Fibroblast of skin of abdomen (primary cell): ENCODE data around the gene AIM2.

Experiments used
- DNase-seq: peaks from one replicate; pipeline ENCODE4 v3.0.0-alpha.2; 2013

The AIM2 gene

GRCh38 chr1:159014851-159015250, 61.7 kb downstream of the AIM2 start:
- no peak for DNase-seq

DNA sequence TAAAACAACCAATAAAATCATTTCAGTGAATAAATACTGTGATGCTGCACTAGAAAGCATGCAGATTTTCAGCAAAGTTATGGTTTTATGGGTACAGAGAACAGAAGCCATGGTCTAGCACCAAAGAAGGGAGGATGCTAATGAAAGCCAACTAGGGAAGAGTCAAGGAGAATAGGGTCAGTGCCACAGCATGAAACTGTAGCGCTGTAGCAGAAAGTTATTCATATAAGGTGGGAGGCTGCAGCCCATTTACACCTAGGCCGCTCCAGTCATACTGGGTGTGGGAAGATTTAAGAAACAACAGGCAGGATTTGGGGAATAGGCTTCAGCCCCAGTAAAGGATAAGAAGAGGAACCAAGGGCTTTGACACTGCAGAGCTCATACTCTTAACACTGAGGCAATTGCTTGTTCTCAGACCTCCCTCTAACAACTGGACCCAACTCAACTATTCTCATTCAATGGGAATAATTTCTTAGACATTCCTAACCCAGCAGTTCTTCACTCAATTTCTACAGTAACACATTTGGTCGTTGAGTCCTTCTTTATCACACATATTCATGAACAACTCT, 62.5 kb downstream of the AIM2 start:
- DNase-seq: no peak

DNA sequence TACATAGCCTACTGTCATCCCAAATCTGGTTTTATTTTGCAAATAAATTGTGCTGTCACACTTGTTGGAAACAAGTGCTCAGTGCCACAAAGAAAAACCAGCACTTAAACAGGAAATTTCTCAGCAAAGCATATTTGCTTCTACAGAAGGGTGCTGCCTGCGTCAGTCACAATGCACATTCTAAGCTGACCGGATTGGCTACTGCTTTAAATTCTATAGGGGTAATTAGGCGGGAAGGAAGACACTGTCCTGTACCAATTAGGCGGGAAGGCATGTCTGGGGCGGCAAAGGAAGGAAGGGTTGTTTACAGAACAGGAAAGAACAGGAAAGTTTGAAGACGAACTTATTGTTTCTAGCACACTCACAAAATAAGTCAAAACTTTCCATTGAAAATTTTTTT, 64.1 kb downstream of the AIM2 start:
- peak; percentile 28 for DNase-seq
